GM19099 (cell line): ENCODE measurements around the gene ANKRD65.

Experiments used
- POLR2A ChIP-seq: IDR thresholded peaks from 3 replicates; pipeline ENCODE4 v1.6.1; 2011; ENCODE audit warnings: low read depth; ENCODE audit not compliant: insufficient read length; ENCODE audit errors: extremely low read depth

Gene ANKRD65

GRCh38 chr1:1439546-1440261, 18.6 kb upstream of the ANKRD65 start:
- no peak for TF ChIP-seq POLR2A

DNA sequence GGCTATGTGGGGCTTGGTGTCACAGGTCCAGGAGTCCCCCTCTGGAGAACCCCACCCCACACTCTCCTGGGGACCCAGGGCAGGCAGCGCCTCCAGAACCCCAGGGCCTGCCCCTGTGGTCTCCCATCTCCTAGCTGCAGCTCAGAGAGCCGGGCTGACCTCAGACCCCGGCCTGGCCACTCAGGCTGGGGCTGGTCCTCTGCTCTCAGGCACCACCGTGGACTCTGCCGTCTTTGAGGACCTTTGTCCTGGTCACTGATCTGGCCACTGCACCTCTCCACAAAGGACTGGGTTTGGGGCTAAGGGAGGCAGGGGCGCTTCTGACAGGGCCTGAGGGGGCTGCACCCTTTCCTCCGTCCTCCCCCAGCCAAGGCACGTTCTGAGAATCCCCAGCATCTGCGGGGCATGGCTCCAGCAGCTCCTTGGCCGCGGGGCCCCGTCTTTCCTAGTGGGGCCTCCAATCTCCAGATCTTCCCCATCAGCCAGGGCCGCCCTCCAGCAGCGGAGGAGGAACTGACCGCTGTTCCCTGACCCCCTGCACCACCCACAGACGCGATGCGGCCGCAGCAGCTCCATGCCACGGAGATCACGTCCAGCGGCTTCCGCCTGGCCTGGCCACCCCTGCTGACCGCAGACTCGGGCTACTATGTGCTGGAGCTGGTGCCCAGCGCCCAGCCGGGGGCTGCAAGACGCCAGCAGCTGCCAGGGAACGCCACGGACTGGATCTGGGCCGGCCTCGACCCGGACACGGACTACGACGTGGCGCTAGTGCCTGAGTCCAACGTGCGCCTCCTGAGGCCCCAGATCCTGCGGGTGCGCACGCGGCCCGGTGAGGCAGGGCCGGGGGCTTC, 17.7 kb upstream of the ANKRD65 start:
- TF ChIP-seq POLR2A: no peak

DNA sequence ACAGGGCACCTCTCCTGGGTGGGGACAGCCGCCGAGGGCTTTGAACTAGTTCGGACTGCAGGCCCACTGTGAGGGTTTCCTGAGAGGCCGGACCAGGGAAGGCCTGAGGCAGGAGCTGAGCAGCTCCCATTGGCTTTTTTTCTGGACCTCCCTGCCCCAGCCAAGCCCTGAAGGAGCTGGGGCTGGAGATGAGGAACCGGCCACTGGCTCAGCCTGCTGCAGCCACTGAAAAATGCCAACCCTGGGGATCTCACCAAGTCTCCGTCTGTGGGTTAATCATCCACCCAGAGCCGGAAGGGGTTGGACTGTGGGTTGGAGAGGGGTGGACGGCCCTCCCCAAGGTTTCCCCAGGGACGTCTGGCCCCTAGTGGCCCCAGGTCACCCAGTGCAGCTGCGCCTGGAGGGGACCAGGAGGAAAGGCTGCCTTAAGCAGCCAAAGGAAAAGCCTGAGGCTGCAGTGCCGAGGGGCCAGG, 16.9 kb upstream of the ANKRD65 start:
- TF ChIP-seq POLR2A: peak; percentile 67

- TF ChIP-seq POLR2A: no peak
Observed at GRCh38 chr1:1437033-1437903, 16.2 kb upstream of the ANKRD65 start.

DNA sequence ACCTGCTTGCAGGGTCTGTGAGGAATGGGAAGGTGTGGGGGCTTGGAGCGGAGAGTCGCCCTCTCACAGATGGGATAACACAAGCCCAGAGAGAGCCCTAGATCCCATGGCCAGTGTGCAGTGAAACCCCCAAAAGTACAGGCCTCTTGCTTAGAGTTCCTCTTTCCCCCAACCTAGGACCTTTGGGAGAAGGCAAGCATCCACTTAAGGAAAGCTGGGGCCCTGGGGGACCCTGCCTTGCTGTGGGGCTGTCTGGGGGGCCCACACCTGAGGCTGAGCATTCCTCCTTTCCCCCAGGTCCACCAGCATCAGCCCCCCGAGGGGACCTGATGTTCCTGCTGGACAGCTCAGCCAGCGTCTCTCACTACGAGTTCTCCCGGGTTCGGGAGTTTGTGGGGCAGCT, 15.6 kb upstream of the ANKRD65 start:
- no peak for TF ChIP-seq POLR2A

DNA sequence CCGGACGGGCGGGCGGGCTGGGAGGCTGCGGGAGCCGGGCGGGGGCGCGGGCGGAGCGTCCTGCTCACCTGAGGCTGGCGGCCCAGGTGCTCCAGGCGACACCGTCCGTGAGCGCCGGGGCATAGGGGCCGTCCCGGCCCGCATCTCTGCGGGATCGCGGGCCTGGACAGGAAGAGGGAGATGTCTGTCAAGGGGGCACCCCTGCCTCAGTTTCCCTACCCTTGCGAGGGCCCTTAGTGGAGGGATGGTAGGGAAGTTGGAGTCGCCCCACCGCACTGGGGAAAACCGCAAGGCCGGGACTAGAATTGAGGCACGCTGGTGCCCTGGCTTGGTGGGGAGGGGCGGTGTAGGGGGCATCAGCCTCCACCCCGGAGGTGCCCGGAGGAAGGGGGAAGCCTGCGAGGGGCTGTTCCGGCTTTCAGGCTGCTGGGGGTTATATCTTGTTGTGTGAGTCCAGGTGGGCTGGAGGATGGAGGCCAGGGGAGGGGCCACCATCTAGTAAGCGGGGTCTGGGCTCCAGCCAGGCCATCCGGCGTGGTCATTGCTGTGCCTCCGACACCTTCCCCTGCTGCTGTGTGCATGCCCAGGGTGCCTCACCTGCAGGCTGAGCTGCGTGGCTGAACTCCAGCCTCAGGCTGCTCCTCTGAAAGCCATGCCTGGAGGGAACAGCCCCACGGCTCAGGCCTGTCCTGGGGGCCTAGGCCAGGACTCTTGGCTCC, 15.0 kb upstream of the ANKRD65 start:
- no peak for TF ChIP-seq POLR2A

GRCh38 chr1:1435106-1435903, 14.2 kb upstream of the ANKRD65 start, which contains the start of gene VWA1:
VWA1 (plus strand) TSS chr1:1435690; CDS start chr1:1435749, 59 bp downstream.
- TF ChIP-seq POLR2A: no peak

DNA sequence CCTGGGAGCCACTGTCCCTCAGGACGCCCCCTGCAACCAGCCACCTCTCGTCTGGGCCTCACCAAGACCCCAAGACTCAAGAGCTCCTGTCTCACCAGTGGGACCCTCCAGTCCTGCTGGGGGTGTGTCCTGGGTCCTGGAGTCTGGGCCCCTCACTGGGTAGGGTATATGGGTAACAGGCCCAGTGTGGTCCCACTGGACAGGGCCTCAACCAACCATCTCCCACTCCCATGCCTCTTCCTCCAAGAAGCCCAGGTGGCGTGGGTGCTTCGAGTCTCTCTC, 13.7 kb upstream of the ANKRD65 start:
- no peak for TF ChIP-seq POLR2A

DNA sequence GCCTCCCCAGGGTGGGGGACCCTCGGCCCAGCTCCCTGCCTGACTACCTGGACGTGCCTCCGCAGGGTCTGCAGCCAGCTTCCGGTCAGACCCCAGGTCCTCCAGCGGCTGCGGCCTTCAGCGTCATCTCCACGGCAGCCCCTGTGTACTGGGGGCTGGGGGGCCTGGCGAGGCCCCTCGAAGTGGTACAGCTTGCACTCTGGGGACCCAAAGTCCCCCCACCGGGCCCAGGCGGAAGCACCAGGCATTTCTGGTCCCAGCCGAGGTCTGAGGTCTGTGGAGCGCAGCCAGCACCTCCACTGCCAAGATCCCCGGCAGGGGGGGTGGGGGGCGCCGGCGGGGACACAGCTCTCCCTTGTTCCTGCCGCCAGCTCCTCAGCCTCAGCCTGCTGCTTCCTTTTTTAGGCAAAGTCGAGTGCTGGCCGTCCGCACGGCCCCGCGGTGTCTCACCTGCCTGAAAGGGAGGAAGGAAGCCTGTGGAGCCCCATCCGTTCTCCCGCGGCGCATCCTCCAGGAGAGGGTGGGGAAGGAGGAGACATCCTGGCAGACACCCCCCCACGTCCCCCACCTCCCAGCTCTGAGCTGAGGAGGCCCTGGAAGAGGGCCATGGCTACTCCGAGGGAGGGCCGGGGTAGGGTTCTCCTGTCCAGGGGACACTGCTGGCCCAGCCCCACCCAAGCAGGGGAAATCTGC, 13.2 kb upstream of the ANKRD65 start:
- no peak for TF ChIP-seq POLR2A

DNA sequence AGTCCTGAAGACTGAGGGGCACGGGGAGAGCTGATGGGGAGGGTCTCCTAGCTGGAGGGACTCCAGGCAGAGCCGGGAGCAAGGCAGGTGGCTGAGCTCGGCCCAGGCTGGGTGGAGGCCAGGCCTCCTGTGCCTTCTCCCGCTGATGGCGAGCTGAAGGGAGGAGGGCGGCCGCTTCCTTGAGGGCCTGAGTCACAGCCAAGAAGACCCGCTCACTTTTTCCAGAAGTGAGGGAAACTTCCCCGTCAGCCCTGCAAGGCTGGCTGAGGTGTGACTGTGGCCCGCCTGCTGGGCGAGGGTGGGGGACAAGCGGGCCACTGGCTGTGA, 12.7 kb upstream of the ANKRD65 start:
- TF ChIP-seq POLR2A: no peak

GRCh38 chr1:1432951-1433803, 12.1 kb upstream of the ANKRD65 start:
- TF ChIP-seq POLR2A: no peak

DNA sequence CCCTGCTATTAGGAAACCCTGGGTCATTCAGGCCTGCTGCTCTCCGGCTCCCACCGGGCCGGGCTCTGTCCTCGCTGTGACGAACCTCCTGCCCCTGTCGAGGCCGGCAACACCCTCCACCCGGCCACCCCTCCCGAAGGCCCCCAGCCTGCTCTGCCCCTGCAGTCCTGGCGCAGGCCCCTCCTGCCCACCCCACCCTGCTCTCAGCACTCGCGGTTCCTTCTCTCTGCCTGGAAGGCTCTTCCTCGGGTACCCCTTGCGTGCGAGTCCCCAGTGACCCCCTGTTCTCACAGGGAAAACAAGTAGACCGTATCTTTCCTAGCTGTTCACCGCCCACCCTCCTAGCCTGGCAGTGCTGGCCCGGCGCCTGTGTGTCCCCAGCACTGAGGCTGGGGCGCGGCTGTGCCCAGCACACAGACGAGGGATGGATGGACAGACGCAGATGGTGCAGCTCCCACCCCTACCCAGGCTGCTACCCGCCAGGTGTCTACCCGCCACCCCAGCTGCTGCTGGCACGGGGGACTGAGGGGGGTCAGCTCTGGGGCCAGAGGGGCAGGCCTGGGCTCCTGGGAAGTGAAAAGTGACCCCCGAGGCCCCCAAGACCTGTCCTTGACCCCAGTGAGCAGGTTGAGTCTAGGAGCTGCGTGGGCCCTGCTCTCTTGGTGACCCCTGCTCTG, 11.3 kb upstream of the ANKRD65 start:
- TF ChIP-seq POLR2A: no peak
